Measurements from ENCODE around the gene RHOA.

GRCh38 chr3:49427586-49427985, 15.8 kb upstream of the RHOA start:
- TF ChIP-seq EZH2 (IDR thresholded peaks at IDR 0.05; ENCODE audit: borderline replicate concordance, low read length) (no peak), CTCF (IDR thresholded peaks at IDR 0.05; ENCODE audit: low read length) (no peak)
